Fibroblast of skin of right biceps (primary cell): ENCODE measurements around the gene AOC2.

Source experiments
- DNase-seq: peaks from one replicate; pipeline ENCODE4 v3.0.0-alpha.2; 2013

The AOC2 gene

DNA sequence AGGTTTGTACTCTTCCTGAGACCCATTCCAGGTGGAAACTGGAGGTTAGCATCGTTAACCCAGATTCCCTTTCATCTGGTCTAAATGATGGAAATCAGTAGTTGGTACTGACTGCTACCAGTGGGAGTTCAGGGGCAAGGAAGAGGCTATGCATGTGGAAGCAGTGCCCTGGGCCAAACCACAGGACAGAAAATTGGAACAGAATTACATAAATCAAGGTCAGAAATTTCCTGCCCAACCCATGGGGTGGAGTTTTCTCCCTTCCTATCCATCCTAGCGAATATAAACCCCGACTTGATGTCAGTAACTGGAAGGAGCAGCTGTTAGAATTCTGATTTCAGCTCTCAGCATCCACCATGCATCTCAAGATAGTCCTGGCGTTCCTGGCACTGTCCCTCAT, at the start of gene AOC2:
TSS of gene AOC2 (plus strand) at position 310 of the 400 bp plus-strand sequence. CDS start at position 357, 47 bp downstream.
- no peak for DNase-seq

DNA sequence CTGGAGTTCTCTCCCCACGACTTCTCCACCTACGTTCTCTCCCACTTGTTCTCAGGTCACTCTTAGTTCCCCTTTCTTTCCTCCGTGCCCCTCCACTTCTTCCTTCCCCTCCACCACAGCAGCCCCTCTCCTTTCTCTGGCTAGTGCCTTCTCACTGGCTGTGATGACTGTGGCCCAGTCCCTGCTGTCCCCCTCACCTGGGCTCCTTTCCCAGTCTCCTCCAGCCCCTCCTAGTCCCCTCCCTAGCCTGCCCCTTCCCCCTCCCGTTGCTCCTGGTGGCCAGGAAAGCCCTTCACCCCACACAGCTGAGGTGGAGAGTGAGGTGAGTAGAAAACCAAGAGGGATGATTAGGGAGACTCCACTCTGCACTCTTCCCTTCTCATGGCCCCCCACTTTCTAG, 49.3 kb upstream of the AOC2 start:
- no peak for DNase-seq

DNA sequence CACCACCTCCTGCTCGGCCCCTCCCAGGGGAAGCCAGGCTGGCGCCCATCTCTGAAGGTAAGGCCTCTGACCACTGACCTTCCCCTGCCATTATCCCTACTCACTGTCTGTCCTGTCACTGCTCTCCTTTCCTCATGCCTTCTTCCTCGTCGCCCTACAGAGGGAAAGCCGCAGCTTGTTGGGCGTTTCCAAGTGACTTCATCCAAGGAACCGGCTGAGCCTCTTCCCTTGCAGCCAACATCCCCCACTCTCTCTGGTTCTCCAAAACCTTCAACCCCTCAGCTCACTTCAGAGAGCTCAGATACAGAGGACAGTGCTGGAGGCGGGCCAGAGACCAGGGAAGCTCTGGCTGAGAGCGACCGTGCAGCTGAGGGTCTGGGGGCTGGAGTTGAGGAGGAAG, 48.9 kb upstream of the AOC2 start:
- DNase-seq, result no peak

DNA sequence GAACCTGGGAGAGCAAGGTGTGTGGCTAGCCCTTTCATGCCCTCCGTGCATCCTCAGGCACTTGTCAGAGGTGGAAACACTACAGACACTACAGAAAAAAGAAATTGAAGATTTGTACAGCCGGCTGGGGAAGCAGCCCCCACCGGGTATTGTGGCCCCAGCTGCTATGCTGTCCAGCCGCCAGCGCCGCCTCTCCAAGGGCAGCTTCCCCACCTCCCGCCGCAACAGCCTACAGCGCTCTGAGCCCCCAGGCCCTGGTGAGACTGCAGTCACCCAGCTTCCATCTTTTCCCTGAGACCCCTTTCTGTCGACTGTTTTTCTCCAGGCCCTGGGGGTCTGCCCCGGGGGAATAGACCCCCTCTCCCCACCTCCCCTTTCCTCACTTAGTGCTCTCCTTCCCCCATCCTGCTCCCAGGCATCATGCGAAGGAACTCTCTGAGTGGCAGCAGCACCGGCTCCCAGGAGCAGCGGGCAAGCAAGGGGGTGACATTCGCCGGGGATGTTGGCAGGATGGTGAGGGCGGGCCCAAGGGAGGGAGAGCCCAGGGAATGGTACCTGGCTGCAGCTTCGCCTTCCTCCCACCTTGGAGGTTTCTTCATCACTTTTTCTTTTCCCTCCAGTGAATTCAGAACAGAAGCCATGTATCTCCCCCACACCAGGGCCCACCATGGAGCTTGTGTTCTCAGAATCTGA, 48.2 kb upstream of the AOC2 start:
- DNase-seq, result no peak

DNA sequence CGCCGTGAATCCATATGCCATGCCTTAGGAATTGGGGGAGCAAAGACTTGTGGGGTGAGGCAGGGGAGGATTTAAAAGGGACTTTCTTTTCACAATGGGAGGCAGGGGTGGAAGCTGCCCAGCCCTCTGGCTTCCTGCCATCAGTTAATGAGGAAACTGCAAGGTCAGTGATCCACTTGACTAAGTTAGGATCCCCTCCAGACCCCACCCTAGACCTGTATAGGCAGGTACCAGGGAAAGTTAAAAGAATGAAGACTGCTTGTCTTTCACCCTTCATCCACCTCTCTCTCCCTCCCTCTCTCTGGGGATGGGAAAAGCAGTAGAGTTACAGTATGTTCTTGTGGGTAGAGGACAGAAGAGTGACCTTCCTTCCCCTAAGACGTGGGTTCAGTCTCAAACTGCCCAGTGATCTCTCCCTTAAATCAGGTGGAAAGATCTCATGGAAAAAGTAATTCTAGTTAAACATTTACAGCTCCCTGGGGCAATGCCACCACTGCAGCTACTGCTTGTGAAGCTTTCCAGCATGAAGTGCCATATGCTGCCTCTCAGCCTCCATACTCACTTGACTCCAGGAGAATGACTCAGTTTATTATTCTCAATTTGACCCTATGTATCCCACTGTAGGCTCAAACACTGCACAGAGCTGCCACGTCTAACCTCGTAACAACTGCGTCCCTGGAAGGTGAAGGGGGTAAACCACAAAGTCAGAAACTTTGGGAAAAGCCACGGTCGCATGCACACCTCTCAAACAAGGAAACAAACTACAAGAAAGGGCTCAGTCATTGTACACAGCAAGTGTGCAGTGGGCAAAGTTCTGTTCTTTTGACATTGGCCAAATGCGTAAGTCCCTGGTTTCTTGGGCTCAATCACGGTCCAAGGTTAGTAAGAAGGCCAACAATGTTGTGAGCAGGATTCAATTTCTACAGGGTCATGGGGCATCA, 47.0 kb upstream of the AOC2 start:
- DNase-seq, result no peak

DNA sequence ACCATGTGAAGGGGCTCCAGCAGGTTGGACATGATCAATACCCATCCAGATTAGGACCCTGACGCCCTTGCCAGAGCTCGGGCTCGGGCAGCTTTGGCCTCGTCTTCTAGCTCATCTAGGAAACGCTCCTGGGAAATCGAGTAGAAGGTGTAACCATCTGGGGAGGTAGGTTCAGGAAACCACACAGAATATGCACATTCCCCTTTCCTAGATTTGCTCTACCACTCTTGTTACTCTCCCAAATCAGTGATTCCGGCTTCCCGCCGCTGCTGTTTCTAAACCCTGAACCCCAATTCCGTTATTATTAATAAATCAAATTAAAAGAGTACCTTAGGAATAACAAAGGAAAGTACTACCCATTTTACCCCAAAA, 46.4 kb upstream of the AOC2 start:
- DNase-seq, result no peak

DNA sequence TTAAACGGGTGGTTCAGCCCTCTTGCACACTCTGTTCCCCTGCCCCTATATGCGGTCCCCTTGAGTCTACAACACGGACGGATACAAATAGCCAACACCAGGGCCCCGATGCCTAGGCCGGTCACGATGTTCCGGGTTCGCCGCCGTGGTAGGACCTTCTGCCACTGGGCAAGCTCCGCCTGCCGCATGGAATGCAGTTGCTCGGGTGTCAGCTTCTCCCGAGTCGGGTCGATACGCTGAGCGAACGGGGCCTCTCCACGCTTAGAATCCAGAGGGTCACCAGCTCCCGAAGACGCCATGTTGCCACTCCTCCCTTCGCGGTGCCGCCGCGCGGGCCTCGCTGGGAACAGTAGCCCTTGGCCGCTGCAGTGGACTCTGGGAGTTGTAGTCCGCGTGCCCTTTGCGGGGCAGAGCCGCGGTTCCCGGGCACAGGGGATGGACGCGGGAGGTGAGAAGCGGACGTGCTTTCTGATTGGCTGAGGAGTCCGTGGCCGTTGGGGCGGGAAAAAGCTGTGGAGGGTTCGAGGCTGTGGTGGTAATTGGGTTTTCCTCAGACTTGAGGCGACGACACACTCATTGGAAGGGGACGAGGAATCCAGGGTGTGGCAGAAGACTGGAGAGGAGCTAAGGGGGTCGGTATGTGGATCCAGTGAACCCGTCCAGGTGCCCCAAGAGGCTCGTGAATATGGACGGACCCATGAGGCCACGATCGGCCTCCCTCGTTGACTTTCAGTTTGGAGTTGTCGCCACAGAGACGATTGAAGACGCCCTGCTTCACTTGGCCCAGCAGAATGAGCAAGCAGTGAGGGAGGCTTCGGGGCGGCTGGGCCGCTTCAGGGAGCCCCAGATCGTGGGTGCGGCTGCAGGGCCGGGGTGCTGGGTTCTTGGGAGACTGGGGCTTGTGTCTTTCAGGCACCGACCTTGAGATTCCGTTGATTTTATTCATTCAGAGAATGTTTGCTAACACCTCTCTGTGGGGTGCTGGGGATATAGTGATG, 45.7 kb upstream of the AOC2 start, which contains the start of the genes CNTD1 and COA3:
TSS of gene CNTD1 (plus strand) at position 479 of the 998 bp plus-strand sequence. CDS start at position 686, 207 bp downstream.
TSS of gene COA3 (minus strand) at position 322 of the 998 bp plus-strand sequence. CDS start at position 299, 23 bp downstream.
- peak; percentile 88 for DNase-seq

DNA sequence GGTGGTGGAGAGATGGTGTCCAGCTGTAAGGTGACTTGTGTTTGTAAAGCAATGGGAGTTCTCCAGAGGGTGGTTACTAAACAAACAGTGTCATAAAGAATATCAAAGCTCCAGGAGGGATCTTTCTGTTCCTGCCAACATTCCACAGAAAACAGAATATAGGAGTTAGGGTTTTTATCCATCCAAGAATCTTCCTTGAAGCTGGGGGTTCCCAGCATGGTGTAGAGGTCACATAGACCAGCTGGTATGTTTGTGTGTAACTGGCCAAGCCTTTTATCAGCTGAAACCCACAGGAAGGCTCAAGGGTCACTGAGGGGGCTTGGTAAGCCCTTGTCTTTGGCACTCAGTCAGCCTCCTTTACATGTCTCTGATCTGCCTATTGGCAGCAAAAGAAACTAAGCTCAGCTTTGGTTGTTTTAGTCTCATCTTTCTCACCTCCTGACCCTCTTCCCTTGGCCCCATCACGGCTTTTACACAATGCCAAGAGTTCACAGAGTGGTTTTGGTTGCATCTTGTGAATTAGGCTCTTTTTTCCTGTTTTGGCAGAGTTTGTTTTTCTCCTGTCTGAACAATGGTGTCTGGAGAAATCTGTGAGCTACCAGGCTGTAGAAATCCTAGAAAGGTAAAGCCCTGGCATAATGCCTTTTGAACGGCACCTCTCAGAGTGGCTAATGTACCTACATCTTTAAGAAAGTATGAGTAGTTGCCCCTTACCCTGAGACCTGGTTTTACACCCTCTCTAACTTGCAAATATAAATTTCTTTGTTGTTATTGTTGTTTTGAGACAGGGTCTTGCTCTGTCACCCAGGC, 41.1 kb upstream of the AOC2 start:
- DNase-seq, result no peak

- DNase-seq, result no peak
Measured at GRCh38 chr17:42804918-42805367, 39.4 kb upstream of the AOC2 start.

DNA sequence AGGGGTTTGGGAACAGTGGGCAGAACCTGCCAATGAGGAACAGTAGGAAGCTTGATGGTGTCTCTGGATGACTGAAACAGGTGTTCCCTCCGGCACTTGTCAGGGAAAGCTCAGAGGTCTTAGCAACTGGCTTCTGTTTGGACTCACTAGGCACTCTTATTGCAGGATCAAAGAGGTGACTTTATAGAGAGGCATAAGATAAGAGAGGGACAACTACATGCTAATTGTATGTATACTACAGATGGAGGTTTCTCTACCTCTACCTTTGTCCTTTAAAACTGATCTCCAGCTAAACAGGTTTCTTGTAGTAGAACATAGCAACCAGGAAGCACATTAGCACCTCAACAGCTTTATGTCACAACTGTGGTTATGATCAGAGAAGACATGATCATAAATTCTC, 38.1 kb upstream of the AOC2 start:
- no peak for DNase-seq

- peak; percentile 64 for DNase-seq
Measured at GRCh38 chr17:42809250-42809649, 35.1 kb upstream of the AOC2 start.

GRCh38 chr17:42814633-42815399, 29.6 kb upstream of the AOC2 start:
- DNase-seq, result peak; percentile 88

- peak; percentile 80 for DNase-seq
Measured at GRCh38 chr17:42817866-42818265, 26.5 kb upstream of the AOC2 start.

GRCh38 chr17:42818379-42818778, 26.0 kb upstream of the AOC2 start:
- peak; percentile 38 for DNase-seq

DNA sequence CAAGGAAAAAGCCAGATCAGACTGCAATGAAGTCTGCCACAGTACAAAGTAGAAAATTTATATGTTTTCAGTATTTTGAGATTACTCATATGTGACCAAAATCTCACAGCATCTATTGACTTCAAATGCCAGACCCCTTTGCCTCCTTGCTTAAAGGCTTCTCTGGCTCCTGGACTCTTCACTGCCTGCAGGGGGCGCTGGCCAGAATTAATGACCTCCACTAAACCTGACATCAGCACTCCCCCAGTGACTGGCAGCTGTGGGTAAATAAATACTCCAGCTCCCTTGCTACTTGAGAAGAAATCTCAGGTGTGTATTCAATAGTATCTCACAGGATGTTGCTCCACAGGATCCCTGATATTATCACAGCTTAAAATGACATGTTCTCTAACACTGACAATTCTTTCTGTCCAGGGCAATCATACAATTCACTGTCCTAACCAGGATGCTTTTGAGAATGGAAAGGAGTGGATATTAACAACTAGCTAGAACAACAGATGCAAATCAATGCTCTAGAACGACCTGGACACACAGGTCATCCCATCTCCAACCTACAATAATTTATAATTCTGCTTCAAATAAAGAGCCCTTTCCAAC, 24.3 kb upstream of the AOC2 start:
- peak; percentile 55 for DNase-seq

GRCh38 chr17:42821176-42821575, 23.2 kb upstream of the AOC2 start:
- no peak for DNase-seq

DNA sequence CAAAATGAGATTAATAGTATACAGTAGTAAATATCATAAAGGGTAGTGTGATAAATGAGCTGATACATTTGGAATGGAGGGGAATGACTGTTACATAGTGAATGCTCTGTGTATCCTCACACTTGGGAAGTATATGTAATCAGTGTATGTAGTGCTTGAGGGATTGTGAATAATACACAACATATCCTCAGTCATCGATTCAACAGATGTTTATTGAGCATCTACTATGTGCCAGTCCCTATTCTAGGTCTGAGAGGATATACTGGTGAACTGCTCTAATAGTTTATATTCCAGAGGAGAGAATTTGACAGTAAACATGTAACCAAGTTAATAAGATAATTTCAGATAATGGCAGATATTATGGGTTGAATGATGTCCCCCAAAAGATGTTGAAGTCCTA, 16.9 kb upstream of the AOC2 start:
- DNase-seq, result no peak

- DNase-seq, result no peak
Measured at GRCh38 chr17:42830971-42831370, 13.4 kb upstream of the AOC2 start.

DNA sequence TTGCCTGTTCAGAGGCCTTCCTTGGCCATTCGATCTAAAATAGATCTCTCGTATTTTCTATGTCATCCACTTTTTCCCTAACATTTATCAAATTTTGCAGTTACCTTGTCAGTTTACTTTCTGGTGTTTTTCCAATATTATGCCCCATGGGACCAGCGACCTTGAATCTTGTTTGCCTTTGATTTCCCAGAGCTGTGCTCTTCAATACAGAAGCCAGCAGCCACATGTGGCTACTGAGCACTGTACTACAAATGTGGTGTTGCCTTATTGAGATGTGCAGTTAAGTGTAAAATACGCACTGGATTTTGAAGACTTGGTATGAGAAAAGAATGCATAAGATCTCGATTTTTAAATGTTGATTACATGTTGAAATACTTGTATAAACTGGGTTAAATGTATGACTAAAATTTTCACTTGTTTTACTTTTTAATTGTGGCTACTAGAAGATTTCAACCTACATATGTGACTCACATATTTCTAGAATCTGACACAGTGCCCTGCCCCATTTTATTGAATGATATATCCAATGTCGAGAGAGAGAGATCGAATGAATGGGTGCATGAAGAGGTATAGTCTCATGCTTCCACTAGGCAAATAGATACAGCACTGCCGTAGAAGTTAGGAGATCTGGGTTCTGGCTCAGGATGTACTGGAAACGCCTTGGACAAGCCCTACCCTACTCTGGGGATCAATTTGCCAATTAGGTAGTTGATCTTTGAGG, 12.0 kb upstream of the AOC2 start:
- no peak for DNase-seq
